Measurements from ENCODE around the gene TARS1. TPM values are rescaled to one million over a fixed set of nuclear protein-coding genes. Genes with fewer than 3 reads are reported as not detected.

The TARS1 gene
- total and polyA plus RNA-seq, 2 of the 8 experiments (the other 6 are each of a cell fraction or from before 2014, with no cell fraction given): 94.4 to 445 TPM

GRCh38 chr5:33501260-33501659 is 60.5 kb downstream of the TARS1 start:
- H4K8ac ChIP-seq (ENCODE audit: extremely low read depth, insufficient read depth, low read length): no peak overlapping the region
- no peaks in the 10 kb centered on the region for H3K4me1 ChIP-seq (replicated peaks in 1 of 4; ENCODE audit: control insufficient read depth in 3 of 4, insufficient read depth in 4 of 4, low read length in 3 of 4)
- no peak for FAIRE-seq
- H2BK120ac ChIP-seq (replicated peaks; ENCODE audit: low read depth, low read length): no peak overlapping the region
- no peak overlapping the region for H2AK5ac ChIP-seq (ENCODE audit: low read depth, low read length)
- H2BK15ac ChIP-seq (ENCODE audit: low read length): no peak overlapping the region
- H3K79me1 ChIP-seq (ENCODE audit: low read depth, low read length): no peaks in the 10 kb centered on the region
- DNase-seq (ENCODE audit: low read depth in 1 of 2, low spot score in 2 of 2): no peak
- no peak overlapping the region for H3K56ac ChIP-seq (replicated peaks; ENCODE audit: insufficient read length, low read depth, low read length)
- H3K9ac ChIP-seq (replicated peaks in 1 of 4; ENCODE audit: extremely low read depth in 1 of 4, low read depth in 3 of 4, low read length in 3 of 4): no peak overlapping the region
- no peaks in the 10 kb centered on the region for H3K27me3 ChIP-seq (replicated peaks in 1 of 4; ENCODE audit: control insufficient read depth in 3 of 4, extremely low read depth in 1 of 4, insufficient read depth in 3 of 4, low read length in 3 of 4)
- H3K18ac ChIP-seq (ENCODE audit: extremely low read depth, low read length): no peak overlapping the region
- no peak overlapping the region for H4K91ac ChIP-seq (replicated peaks; ENCODE audit: insufficient read length, low read length)
- no peak overlapping the region for H2BK5ac ChIP-seq (ENCODE audit: low read depth, low read length)
- ChIA-PET CTCF (ENCODE audit: partially characterized antibody) (interaction anchor here (0.6 to 2.5 kb wide), 3 partner anchors 11 to 657 kb away, joined by 3 to 8 read pairs (median 3); no protein-coding TSS in a partner anchor), POLR2A (ENCODE audit: partially characterized antibody) (interaction anchor here (1.5 kb wide), 1 partner anchor 12 kb away, joined by 6 read pairs; no protein-coding TSS in a partner anchor)
- no peak overlapping the region for H2AFZ ChIP-seq (ENCODE audit: low read length)
- H3K23ac ChIP-seq (ENCODE audit: insufficient read length): no peak overlapping the region
- no peaks in the 10 kb centered on the region for H3K36me3 ChIP-seq (ENCODE audit: control insufficient read depth in 2 of 4, insufficient read depth in 4 of 4, low read length in 3 of 4)
- H3K14ac ChIP-seq (ENCODE audit: insufficient read length): no peak overlapping the region
- no peak overlapping the region for H4K5ac ChIP-seq (ENCODE audit: insufficient read length, low read depth, low read length)
- H3K27ac ChIP-seq (ENCODE audit: low read depth, low read length): no peak overlapping the region
- H2BK20ac ChIP-seq (ENCODE audit: low read length): no peak overlapping the region
- WGBS, 2 experiments (ENCODE audit: extremely low coverage in 1 of 2, insufficient coverage in 1 of 2, insufficient read length in 1 of 2, insufficient replicate concordance in 2 of 2, low coverage in 1 of 2, low lambda C conversion rate in 2 of 2, missing lambda C conversion rate in 1 of 2): 90% methylated on average over 4 of the region's 4 CpGs; no CpG with 5 or more reads in 1 of the 2 experiments
- H3K4ac ChIP-seq (replicated peaks; ENCODE audit: insufficient read length, low read depth, low read length): no peak overlapping the region
- no peak overlapping the region for H2BK12ac ChIP-seq (ENCODE audit: low read depth, low read length)
- H3K4me2 ChIP-seq (ENCODE audit: insufficient read depth in 1 of 2, low read depth in 2 of 2, low read length in 2 of 2): no peak overlapping the region
- no peaks in the 10 kb centered on the region for H4K20me1 ChIP-seq (replicated peaks in 1 of 2; ENCODE audit: control insufficient read depth in 1 of 2, insufficient read depth in 2 of 2, low read length in 2 of 2)
- H3K9me3 ChIP-seq (ENCODE audit: insufficient read depth in 2 of 2, low read depth in 1 of 2, low read length in 1 of 2): no peaks in the 10 kb centered on the region
- no peaks in the 10 kb centered on the region for H3K79me2 ChIP-seq (ENCODE audit: control insufficient read depth in 1 of 2, insufficient read depth in 2 of 2, low read length in 2 of 2)
- H3K23me2 ChIP-seq (ENCODE audit: low read depth, low read length): no peaks in the 10 kb centered on the region
- no peak overlapping the region for H3K4me3 ChIP-seq (ENCODE audit: extremely low read depth in 1 of 4, insufficient read depth in 2 of 4, low read depth in 3 of 4, low read length in 4 of 4)
- TF ChIP-seq, protein P1, sequence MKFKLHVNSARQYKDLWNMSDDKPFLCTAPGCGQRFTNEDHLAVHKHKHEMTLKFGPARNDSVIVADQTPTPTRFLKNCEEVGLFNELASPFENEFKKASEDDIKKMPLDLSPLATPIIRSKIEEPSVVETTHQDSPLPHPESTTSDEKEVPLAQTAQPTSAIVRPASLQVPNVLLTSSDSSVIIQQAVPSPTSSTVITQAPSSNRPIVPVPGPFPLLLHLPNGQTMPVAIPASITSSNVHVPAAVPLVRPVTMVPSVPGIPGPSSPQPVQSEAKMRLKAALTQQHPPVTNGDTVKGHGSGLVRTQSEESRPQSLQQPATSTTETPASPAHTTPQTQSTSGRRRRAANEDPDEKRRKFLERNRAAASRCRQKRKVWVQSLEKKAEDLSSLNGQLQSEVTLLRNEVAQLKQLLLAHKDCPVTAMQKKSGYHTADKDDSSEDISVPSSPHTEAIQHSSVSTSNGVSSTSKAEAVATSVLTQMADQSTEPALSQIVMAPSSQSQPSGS (IDR thresholded peaks at IDR 0.05; ENCODE audit: low read length): no peak
- TF ChIP-seq SP2 (IDR thresholded peaks at IDR 0.05; ENCODE audit: low read length) (no peak), CEBPB (IDR thresholded peaks at IDR 0.05; ENCODE audit: low read depth, low read length) (no peak), YY1 (IDR thresholded peaks at IDR 0.05; ENCODE audit: low read depth, low read length) (no peak), HDAC2 (IDR thresholded peaks at IDR 0.05; ENCODE audit: borderline replicate concordance in 1 of 2, low read depth in 2 of 2, low read length in 2 of 2) (no peak), SP1 (IDR thresholded peaks at IDR 0.05; ENCODE audit: low read depth, low read length) (no peak), SP4 (IDR thresholded peaks at IDR 0.05; ENCODE audit: low read length) (no peak), ATF3 (IDR thresholded peaks at IDR 0.05; ENCODE audit: insufficient read depth, low read depth, low read length) (no peak), EZH2 (IDR thresholded peaks at IDR 0.05; ENCODE audit: low read depth, low read length, severe bottlenecking) (no peak), FOSL1 (IDR thresholded peaks at IDR 0.05; ENCODE audit: insufficient read depth, low read depth, low read length) (no peak), SIRT6 (IDR thresholded peaks at IDR 0.05; ENCODE audit: low read length) (no peak), SIN3A (conservative IDR thresholded peaks at IDR 0.05 in 1 of 2, IDR thresholded peaks at IDR 0.05 in 1 of 2; ENCODE audit: low read depth in 1 of 2, low read length in 2 of 2) (no peak)
